Measurements from ENCODE around the gene PCNX2.
A peak's percentile ranks its signal among the peaks of the same experiment; 100 is the strongest.

The PCNX2 gene

DNA sequence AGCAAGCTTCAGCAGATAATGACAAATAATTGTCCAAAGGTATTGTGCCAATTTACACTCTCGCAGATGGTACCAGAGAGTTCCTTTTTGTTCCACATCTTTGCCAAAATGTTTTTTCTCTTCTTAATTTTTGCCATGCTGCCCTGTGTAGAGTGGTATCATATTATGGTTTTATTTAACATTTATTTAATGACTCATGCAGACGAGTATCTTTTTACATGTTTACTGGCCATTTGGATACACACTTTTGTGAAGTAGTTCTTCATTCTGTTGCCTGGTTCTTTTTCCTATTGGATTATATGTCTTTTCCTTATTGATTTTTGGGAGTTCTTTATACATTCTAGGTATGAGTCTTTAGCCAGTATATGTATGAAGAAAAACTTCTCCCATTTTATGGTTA, 151.1 kb downstream of the PCNX2 start:
- no peaks in the 10 kb centered on the region for H3K79me1 ChIP-seq (ENCODE audit: low read length)
- H3K27ac ChIP-seq (ENCODE audit: low read depth, low read length) = no peak overlapping the region
- H3K4me3 ChIP-seq (ENCODE audit: low read depth, low read length) = no peak overlapping the region
- no peak overlapping the region for H2BK12ac ChIP-seq (ENCODE audit: low read length)
- no peak overlapping the region for H3K9ac ChIP-seq (ENCODE audit: low read length)
- no peak overlapping the region for H4K8ac ChIP-seq (ENCODE audit: low read depth, low read length)
- H3K14ac ChIP-seq (ENCODE audit: low read length) = no peak overlapping the region
- H3K36me3 ChIP-seq (ENCODE audit: control insufficient read depth in 1 of 2, insufficient read depth in 2 of 2, low read length in 2 of 2) = no peaks in the 10 kb centered on the region
- no peaks in the 10 kb centered on the region for H3K79me2 ChIP-seq (ENCODE audit: control insufficient read depth, insufficient read depth, low read length, poor library complexity)
- no peaks in the 10 kb centered on the region for H3K4me1 ChIP-seq (ENCODE audit: control insufficient read depth in 1 of 2, insufficient read depth in 2 of 2, low read length in 2 of 2)
- H3K9me3 ChIP-seq (ENCODE audit: insufficient read depth, low read depth, low read length) = no peaks in the 10 kb centered on the region
- no peak overlapping the region for H3K4ac ChIP-seq (ENCODE audit: low read depth, low read length)
- no peak overlapping the region for H3K4me2 ChIP-seq (ENCODE audit: low read length)
- H3K27me3 ChIP-seq (ENCODE audit: insufficient read depth, low read length) = no peaks in the 10 kb centered on the region
- no peak overlapping the region for H4K12ac ChIP-seq (ENCODE audit: low read depth, low read length)
- DNase-seq = no peak
- no peak overlapping the region for H2AFZ ChIP-seq (ENCODE audit: insufficient read depth, low read length, poor library complexity)
- H3K23ac ChIP-seq (ENCODE audit: low read length) = no peak overlapping the region
- H2AK5ac ChIP-seq (ENCODE audit: low read length) = no peak overlapping the region
- no peak overlapping the region for H2BK120ac ChIP-seq (ENCODE audit: insufficient read depth, low read length, poor library complexity)
- no peak overlapping the region for H4K91ac ChIP-seq (ENCODE audit: low read depth, low read length)
- no CpG with 5 or more reads among the region's 2 CpGs for WGBS (ENCODE audit: extremely low coverage, insufficient coverage, insufficient read length)
- H2BK5ac ChIP-seq (ENCODE audit: low read depth, low read length, poor library complexity) = no peak overlapping the region
- no peak overlapping the region for H3K18ac ChIP-seq (ENCODE audit: low read length)

DNA sequence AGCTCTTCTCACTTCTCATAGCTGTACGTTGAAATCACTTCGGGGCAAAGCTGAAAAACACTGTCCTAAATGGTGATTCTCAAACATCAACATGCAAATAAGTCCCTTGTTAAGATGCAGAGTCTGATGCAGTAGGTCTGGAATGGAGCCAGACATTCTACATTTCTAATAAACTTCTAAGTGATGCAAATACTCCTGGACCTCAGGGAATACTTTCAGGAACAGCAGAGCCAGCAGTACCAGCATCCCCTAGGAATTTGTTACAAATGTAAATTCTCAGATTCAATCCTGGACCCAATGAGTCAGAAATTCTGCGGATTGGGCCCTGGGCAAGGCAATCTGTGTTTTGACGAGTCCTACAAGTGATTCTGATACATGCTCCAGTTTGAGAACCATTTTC, 152.3 kb downstream of the PCNX2 start:
- DNase-seq = peak; percentile 94 to 99
- Histone ChIP-seq H3K36me3 (ENCODE audit: control insufficient read depth in 1 of 2, insufficient read depth in 2 of 2, low read length in 2 of 2) (no peaks in the 10 kb centered on the region), H3K18ac (ENCODE audit: low read length) (no peak overlapping the region), H2AK5ac (ENCODE audit: low read length) (no peak overlapping the region), H3K4me2 (ENCODE audit: low read length) (no peak overlapping the region), H3K4ac (ENCODE audit: low read depth, low read length) (no peak overlapping the region), H3K27me3 (ENCODE audit: insufficient read depth, low read length) (no peaks in the 10 kb centered on the region), H3K14ac (ENCODE audit: low read length) (no peak overlapping the region), H4K12ac (ENCODE audit: low read depth, low read length) (no peak overlapping the region), H4K91ac (ENCODE audit: low read depth, low read length) (no peak overlapping the region), H2BK5ac (ENCODE audit: low read depth, low read length, poor library complexity) (no peak overlapping the region), H3K79me2 (ENCODE audit: control insufficient read depth, insufficient read depth, low read length, poor library complexity) (no peaks in the 10 kb centered on the region), H3K27ac (ENCODE audit: low read depth, low read length) (no peak overlapping the region), H2BK120ac (ENCODE audit: insufficient read depth, low read length, poor library complexity) (no peak overlapping the region), H3K23ac (ENCODE audit: low read length) (no peak overlapping the region), H3K4me3 (ENCODE audit: low read depth, low read length) (no peak overlapping the region), H3K9ac (ENCODE audit: low read length) (no peak overlapping the region), H3K79me1 (ENCODE audit: low read length) (no peaks in the 10 kb centered on the region), H2AFZ (ENCODE audit: insufficient read depth, low read length, poor library complexity) (no peak overlapping the region), H3K9me3 (ENCODE audit: insufficient read depth, low read depth, low read length) (no peaks in the 10 kb centered on the region), H4K8ac (ENCODE audit: low read depth, low read length) (no peak overlapping the region), H2BK12ac (ENCODE audit: low read length) (no peak overlapping the region), H3K4me1 (ENCODE audit: control insufficient read depth in 1 of 2, insufficient read depth in 2 of 2, low read length in 2 of 2) (no peaks in the 10 kb centered on the region)
- no CpG with 5 or more reads among the region's 4 CpGs for WGBS (ENCODE audit: extremely low coverage, insufficient coverage, insufficient read length)

DNA sequence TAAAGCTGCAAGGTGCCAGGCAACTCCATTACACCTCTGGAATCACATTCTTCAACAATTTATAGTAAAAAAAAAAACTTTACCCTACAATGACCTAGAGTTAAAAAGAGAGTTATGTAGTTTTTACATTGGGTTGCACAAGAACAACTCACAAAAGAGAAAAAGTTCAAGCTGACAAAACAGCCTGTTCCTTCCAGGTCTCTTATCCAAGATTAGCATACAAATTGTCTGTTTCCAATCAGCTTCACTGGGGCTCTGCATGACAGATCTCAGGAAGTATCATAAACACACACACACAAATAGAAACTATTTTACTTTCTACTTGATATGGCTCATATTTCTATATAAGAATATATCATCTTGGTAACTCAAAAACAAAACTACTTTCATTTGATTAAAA, 154.6 kb downstream of the PCNX2 start:
- Histone ChIP-seq H3K27me3 (ENCODE audit: insufficient read depth, low read length) (no peaks in the 10 kb centered on the region), H2BK120ac (ENCODE audit: insufficient read depth, low read length, poor library complexity) (no peak overlapping the region), H3K79me1 (ENCODE audit: low read length) (no peaks in the 10 kb centered on the region), H2AFZ (ENCODE audit: insufficient read depth, low read length, poor library complexity) (no peak overlapping the region), H3K4ac (ENCODE audit: low read depth, low read length) (no peak overlapping the region), H4K8ac (ENCODE audit: low read depth, low read length) (no peak overlapping the region), H3K4me2 (ENCODE audit: low read length) (no peak overlapping the region), H2AK5ac (ENCODE audit: low read length) (no peak overlapping the region), H3K23ac (ENCODE audit: low read length) (no peak overlapping the region), H3K79me2 (ENCODE audit: control insufficient read depth, insufficient read depth, low read length, poor library complexity) (no peaks in the 10 kb centered on the region), H2BK5ac (ENCODE audit: low read depth, low read length, poor library complexity) (no peak overlapping the region), H4K91ac (ENCODE audit: low read depth, low read length) (no peak overlapping the region), H3K9me3 (ENCODE audit: insufficient read depth, low read depth, low read length) (no peaks in the 10 kb centered on the region), H3K18ac (ENCODE audit: low read length) (no peak overlapping the region), H3K9ac (ENCODE audit: low read length) (no peak overlapping the region), H3K27ac (ENCODE audit: low read depth, low read length) (no peak overlapping the region), H3K4me1 (ENCODE audit: control insufficient read depth in 1 of 2, insufficient read depth in 2 of 2, low read length in 2 of 2) (no peaks in the 10 kb centered on the region), H3K14ac (ENCODE audit: low read length) (no peak overlapping the region), H4K12ac (ENCODE audit: low read depth, low read length) (no peak overlapping the region), H3K36me3 (ENCODE audit: control insufficient read depth in 1 of 2, insufficient read depth in 2 of 2, low read length in 2 of 2) (no peaks in the 10 kb centered on the region), H3K4me3 (ENCODE audit: low read depth, low read length) (no peak overlapping the region), H2BK12ac (ENCODE audit: low read length) (no peak overlapping the region)
- no peak for DNase-seq

DNA sequence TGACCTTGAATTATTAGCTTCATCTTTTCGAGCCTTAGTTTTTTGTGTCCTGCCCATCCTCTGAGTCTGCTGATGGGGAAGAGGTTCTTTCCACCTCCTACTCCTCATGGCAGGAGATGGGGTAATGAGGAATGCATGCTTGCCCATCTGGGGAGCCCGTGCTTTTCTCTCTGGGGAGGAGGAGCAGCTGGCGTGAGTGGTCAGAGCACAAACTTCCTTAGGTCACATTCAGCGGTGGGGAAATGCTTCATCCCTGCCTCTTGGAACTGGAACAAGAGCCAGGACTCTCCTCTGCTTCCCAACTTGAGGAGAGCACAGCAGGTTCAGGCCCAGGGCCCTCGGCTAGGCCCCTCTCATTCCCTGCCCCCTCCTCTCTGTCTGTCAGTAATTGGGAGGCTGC, 155.0 kb downstream of the PCNX2 start:
- Histone ChIP-seq H2BK120ac (ENCODE audit: insufficient read depth, low read length, poor library complexity) (no peak overlapping the region), H3K4me1 (ENCODE audit: control insufficient read depth in 1 of 2, insufficient read depth in 2 of 2, low read length in 2 of 2) (no peaks in the 10 kb centered on the region), H3K4ac (ENCODE audit: low read depth, low read length) (no peak overlapping the region), H2BK12ac (ENCODE audit: low read length) (no peak overlapping the region), H3K4me2 (ENCODE audit: low read length) (no peak overlapping the region), H4K12ac (ENCODE audit: low read depth, low read length) (no peak overlapping the region), H3K9ac (ENCODE audit: low read length) (no peak overlapping the region), H3K18ac (ENCODE audit: low read length) (no peak overlapping the region), H3K27ac (ENCODE audit: low read depth, low read length) (no peak overlapping the region), H3K36me3 (ENCODE audit: control insufficient read depth in 1 of 2, insufficient read depth in 2 of 2, low read length in 2 of 2) (no peaks in the 10 kb centered on the region), H2AFZ (ENCODE audit: insufficient read depth, low read length, poor library complexity) (no peak overlapping the region), H2AK5ac (ENCODE audit: low read length) (no peak overlapping the region), H3K27me3 (ENCODE audit: insufficient read depth, low read length) (no peaks in the 10 kb centered on the region), H3K14ac (ENCODE audit: low read length) (no peak overlapping the region), H3K9me3 (ENCODE audit: insufficient read depth, low read depth, low read length) (no peaks in the 10 kb centered on the region), H2BK5ac (ENCODE audit: low read depth, low read length, poor library complexity) (no peak overlapping the region), H3K79me1 (ENCODE audit: low read length) (no peaks in the 10 kb centered on the region), H3K79me2 (ENCODE audit: control insufficient read depth, insufficient read depth, low read length, poor library complexity) (no peaks in the 10 kb centered on the region), H3K4me3 (ENCODE audit: low read depth, low read length) (no peak overlapping the region), H3K23ac (ENCODE audit: low read length) (no peak overlapping the region), H4K8ac (ENCODE audit: low read depth, low read length) (no peak overlapping the region), H4K91ac (ENCODE audit: low read depth, low read length) (no peak overlapping the region)
- DNase-seq = no peak
- no CpG with 5 or more reads among the region's 5 CpGs for WGBS (ENCODE audit: extremely low coverage, insufficient coverage, insufficient read length)
